ENCODE measurements around the gene ISOC1. TPM values are rescaled to one million over a fixed set of nuclear protein-coding genes. Genes with fewer than 3 reads are reported as not detected.

ISOC1 gene
- total RNA-seq, 1 donor from 2014 or later, result 22.6 TPM

DNA sequence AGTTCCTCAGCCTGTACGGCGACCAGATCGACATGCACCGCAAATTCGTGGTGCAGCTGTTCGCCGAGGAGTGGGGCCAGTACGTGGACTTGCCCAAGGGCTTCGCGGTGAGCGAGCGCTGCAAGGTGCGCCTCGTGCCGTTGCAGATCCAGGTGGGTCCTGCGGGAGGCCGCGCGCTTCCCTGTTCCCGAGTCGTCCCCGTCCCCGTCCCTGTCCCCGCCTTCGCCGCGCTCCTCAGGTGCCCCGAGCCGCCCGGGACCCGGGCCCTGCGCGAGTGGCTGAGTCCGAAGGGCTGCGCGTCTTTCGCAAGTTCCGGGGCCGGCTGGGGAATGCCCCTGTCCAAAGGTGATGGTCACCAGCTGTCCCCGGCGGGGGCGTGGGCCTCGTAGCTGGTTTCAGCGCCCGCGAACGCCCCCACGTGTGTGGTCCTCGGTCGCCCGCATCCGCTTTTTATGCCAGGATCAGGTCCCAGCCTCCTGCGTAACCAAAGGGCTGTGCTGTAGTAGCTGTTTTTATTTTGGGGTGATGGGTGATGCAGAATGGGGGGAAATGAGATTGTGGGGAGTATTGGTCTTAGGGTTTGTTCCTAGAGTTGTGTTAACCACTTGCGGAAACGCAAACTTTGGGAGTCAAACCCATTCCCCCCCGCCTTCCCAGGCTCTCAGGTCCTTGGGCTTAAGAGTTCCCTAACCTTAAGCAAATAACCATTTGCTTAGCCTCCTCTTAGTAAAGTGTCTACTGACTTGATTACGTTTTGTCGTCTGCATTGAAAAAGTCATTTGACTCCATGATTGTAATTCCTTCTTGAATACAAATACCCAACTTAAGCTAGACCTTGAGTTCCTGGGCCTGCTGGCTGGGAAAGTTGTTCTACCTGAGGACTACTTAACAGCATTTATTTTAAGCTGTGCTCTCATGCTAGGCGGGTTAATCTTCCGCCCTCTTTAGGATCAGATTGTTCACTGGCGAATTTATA lies 663 bp downstream of the ISOC1 start:
- peak; percentile 91 for DNase-seq (ENCODE audit: low spot score)

DNA sequence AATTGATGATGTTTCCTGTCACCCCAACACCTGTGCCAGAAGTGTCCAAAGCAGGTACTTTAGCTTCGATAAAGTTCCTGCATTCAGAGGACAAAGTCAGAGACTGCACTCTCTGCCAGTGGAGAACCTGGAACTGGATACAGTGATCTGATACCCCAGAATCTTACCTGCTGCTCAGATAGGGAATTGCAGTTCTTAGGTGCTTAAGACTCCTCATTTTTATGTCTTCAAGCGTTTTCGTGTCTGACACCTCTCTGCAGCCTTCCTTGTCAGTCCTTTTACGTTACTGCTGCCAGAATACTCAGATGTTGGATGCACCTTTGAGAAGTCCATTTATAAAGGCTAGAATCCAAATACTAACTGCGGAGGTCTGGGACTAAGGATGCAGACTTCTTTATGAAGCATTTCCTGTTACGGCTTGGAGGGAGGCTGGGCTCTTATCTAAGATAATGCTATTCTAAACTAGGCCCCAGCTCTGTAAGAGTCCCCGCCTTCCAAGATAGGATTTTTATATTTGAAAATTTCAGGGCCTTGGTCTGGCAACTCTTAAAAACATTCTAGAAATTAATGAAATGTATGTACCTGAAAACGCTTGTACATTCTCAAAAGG lies 1.9 kb downstream of the ISOC1 start:
- DNase-seq (ENCODE audit: low spot score), result no peak

DNA sequence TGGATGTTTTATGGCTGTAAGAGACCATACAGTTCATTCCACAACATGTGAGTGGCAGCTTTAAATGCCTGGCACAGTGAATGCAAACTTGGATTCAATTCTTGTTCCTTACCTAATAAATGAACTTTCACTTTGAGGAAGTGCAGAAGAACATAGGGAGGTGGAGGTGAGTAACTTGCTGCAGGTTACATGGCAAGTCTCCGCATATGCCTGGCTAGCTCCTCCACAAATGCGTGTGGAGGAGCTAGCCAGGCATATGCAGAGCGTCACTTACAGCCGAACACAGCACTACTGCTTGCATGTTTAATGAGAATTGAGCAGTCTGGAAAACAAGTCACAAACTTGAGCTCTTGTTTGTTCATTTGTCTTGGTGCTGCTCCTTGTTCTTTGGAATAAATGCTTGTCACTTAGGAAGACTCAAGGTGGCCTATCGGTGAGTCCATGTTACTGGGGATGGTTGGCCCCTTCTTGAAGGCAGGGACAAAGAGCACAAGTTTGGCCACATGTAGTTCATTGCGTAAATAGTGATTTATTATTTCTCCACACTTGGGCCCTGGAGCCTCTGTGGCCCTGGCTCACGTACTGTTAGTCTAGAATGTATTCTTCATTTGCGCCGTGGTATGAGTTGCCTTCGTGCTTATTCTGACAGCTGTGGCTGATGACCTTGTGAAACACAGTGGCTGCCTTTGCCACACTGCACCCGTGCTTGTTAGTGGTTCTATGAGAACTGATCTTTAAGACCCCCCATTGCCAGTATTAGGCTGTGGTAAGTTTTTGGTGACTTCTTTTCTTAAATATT lies 3.1 kb downstream of the ISOC1 start:
- no peak for DNase-seq (ENCODE audit: low spot score)

DNA sequence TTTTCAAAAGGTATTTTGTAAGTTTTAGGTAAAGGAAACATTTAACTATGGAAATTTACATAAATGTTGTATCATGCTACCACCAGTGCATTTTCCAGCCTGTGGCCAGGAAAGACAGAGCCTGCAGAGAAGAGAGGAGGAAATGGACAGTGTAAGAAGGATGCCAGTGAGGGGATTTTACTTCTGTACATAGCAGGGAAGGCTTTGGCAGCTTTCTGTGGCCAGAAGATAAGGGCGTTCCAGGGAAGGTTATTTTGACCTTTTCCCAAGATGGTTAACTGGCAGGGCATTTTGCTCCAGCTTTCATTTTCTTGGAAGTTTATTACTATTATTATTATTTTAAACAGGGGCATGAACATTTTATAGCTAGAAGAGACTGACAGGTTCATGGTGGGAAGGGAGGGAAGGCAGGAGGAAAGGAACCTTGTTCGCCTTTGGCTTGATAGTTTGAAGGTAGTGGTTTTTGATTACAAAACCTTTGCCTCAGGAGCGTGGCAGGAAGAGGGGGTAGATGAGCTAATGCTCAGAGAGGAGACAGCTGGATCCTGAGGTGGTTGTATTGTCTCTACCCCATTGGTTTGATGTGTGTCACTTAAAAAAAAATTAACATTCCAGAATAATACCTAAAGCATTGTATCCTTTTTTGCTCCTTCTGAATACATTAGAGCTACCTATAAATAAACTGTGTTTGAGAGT lies 4.1 kb downstream of the ISOC1 start:
- no peak for DNase-seq (ENCODE audit: low spot score)

DNA sequence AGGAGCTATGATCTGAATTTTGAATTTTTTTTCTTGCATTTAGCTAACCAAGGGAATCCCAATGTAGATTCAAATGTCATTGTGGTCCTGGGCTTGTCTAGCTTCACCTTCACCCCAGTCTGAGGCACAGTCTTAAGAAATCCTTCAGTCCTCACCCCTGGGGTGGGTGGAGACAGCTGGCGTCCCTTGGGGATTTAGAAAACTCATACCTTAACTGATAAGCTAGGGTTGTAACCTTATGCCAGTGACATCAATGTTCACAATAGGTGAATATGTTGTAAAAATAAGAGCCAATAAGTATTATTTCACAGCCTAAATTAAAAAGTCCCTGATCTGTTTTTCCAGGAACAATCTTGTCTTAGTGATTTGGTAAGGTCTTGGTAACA lies 4.6 kb downstream of the ISOC1 start:
- no peak for DNase-seq (ENCODE audit: low spot score)

DNA sequence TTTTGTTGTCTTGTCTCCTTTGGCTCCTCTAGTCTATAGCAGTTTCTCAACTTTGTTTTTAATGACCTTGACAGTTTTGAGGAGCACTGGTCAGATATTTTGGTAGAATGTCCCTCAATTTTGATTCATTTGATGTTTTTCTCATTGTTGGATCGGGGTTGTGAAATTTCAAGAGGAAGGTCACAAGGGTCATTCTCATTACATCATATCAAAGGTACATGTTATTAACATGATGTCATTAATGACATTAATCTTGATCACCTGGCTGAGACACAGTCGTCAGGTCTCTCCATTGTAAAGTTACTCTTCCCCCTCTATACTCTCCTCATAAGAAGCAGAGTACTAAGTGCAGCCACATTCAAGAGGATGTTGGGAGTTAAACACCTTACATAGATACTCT lies 7.2 kb downstream of the ISOC1 start:
- DNase-seq (ENCODE audit: low spot score), result no peak

DNA sequence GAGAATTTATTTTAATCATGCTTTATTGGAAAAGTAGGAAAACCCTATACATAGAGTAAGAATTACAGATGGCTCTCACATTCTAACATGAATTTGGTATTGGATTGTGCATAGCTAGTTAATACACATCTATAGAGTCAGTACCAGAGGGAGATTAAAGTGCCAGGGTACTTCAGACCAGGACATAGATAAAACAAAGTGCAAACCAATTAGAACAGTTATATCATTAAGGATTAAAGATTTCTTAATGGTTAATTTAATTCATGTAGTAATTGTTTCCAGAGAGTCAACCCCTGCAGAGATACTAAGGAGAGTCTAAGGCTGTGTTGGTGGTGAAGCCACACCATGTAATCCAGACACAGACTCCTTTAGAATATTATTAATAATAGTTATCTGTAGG lies 8.8 kb downstream of the ISOC1 start:
- DNase-seq (ENCODE audit: low spot score), result no peak

DNA sequence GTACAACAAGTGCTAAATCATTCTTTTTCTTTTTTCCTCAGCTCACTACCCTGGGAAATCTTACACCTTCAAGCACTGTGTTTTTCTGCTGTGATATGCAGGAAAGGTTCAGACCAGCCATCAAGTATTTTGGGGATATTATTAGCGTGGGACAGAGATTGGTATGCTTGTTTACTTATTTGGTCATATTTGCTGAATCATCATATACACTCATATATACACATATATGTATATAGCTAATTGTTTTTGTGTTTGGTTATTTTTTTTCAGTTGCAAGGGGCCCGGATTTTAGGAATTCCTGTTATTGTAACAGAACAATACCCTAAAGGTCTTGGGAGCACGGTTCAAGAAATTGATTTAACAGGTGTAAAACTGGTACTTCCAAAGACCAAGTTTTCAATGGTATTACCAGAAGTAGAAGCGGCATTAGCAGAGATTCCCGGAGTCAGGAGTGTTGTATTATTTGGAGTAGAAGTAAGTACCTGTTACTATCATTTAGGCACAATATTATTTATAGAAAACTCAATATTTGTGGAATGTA lies 10.4 kb downstream of the ISOC1 start:
- DNase-seq (ENCODE audit: low spot score), result no peak

DNA sequence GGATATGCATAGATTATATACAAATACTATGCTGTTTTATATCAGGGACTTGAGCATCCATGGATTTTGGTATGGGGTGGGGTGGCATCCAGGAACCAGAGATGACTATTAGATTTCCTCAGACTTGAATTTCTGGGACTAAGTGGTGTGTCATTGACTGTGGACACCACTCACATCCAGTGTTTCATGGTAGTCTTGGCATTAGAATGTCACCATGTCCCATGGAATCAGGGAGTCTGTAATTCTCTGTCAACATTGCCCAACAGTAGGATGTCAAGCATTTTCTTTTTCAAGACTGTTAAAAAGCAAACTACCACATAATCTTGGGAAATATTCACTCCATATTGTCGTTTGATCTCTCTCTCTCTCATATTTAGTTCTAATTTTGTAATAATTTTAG lies 13.1 kb downstream of the ISOC1 start:
- no peak for DNase-seq (ENCODE audit: low spot score)

DNA sequence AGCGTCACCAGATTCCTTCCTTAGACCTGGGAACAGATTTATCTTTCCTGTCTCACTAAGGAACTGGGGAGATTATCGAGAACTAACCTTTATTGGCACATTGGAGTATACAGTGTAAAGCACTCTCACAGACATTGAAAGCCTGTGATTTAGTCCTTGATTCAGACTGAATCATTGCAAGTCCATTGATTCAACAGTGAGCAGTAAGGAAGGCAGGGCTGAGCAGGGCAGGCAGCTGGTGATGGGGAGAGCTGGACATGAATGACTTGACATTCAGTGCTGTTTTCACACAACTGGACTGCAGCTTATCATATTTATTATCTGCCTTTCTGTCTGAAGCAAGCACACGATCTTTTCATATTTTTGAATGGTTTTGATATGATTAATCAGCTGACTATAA lies 16.2 kb downstream of the ISOC1 start:
- DNase-seq (ENCODE audit: low spot score), result no peak

DNA sequence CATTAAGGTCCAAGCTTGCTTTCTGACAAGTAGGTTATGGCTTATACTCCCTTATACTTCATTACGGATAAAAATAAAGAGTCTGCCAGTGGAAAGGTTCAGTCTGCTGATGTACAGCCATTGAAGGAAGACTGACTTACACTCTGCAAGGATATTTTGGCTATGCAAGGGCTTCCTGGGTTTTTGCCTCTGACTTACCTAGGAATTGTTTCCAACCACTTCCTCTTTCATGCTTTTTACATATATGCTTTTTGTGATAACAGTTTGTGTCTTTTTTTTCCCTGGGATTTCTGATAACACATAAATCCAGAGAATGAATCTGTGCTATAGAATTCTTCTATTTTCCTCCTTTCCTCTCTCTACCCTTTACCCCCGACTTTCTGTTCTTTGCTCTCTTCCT lies 16.8 kb downstream of the ISOC1 start:
- DNase-seq (ENCODE audit: low spot score), result no peak

DNA sequence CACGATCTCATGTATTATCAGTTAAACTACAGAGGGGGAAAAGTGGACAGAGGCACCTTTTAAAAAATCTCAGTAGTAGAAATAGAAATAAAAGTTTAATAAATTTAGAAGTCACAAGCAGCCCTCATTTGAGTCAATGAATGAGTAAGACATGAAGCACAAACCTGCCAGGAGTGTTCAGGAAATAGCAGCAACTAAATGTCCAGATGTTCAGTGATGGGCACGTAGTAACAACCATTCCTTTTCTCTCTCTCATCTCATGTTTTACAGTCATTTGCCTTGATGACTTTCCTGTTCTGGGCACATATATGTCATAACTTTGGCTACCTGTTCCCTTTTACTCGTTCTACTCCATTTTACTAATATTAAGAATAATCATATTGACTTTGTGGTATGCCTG lies 17.7 kb downstream of the ISOC1 start:
- DNase-seq (ENCODE audit: low spot score), result no peak

DNA sequence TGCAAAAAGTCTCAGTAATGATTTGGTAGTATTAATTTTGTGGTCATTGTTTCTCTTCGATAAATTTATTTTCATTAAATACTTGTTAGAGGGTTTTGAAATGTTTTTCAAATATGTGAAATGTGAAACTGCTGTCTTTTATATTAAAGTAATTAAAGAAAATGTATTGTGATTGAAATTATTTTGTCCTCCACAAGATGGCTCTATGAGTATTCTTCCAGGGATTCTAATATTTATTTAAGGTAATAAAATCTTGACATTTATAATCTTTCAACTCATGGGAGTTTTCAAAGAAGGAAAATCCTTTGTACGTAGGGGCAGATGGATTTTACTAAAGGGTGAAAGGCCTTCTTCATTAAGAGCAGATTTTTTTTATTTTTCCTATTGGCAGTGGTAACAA lies 19.3 kb downstream of the ISOC1 start:
- DNase-seq (ENCODE audit: low spot score), result no peak

DNA sequence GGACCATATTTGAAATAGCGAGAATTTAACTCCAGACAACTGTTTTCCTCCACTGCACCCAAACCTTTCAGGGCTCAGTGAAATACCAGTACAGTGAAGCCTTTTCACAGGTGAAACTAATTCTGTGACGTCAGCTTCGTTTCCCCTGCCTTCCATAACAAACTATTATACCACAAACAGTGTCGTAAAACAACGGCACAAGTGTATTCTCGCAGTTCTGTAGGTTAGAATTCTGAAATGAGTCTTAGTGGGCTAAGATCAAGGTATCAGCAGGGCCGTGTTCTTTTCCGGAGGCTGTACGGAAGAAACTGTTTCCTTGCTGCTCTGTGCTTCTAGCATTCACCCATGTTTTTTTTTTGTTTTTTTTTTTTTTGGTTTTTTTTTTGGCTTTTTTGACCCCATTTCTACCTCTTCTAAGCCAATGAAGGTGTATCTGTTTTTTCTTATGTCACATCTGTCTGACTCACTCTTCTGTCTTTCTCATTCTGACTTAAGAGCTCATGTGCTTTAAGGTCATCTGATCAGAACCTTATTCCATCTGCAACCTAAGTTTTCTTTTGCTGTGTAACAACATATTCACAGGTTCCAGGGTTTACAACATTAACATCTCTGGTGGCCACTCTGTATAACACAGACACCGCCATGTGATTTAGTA lies 20.1 kb downstream of the ISOC1 start:
- DNase-seq (ENCODE audit: low spot score), result no peak

DNA sequence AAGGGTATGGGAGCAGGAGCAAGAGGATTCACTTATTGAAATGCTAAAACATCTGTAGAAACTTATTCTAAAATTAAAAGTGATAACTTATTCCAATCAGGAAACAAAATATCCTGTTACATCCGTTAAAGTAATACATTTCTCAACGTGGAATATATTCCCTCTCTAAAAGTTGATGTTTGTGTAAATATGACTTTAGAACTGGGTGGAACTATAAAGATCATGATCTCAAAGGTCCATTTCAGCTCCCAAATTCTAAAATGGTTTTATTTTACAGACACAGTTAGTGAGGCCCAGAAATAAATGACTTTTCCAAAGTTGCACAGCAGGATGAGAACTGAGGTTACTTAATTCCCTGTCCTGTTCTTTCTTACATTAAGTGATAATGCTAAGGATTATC lies 21.1 kb downstream of the ISOC1 start:
- no peak for DNase-seq (ENCODE audit: low spot score)

DNA sequence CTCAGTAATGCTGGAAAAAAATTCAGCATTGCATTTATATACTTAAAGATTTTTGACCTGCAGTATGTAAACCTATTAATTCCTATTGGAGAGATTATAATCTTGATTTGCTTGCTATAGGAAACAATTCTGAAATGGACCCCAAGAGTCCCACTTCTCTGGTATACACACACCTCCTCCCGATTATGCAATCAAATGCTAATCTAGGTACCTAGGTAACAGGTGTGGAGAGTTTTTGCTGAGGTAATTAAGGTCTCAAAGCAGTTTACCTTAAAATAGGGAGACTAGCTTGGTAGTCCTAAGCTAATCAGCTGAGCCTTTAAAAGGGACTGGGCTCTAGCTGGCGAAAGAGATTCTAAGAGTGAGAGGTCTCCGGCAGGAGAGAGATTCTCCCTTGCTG lies 22.2 kb downstream of the ISOC1 start:
- no peak for DNase-seq (ENCODE audit: low spot score)

DNA sequence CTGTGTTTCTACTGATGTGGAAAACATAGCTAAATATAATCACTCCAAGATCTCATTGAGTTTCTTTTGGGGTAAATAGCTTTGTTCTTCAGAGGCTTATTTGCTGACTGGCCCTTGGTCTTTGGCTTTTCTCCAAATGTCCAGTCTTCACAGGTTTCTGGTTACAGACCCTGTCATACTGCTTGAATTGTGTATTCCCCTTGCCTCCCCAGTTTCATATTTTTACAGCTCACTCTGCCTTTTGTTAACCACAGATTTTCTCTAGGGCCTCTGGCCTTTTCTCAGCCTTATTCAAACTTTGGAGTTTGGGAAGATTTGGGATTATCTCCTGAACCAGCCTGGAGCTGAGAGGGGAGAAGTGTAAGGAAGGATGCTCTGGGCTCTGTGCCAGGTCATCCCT lies 23.9 kb downstream of the ISOC1 start:
- DNase-seq (ENCODE audit: low spot score), result no peak

DNA sequence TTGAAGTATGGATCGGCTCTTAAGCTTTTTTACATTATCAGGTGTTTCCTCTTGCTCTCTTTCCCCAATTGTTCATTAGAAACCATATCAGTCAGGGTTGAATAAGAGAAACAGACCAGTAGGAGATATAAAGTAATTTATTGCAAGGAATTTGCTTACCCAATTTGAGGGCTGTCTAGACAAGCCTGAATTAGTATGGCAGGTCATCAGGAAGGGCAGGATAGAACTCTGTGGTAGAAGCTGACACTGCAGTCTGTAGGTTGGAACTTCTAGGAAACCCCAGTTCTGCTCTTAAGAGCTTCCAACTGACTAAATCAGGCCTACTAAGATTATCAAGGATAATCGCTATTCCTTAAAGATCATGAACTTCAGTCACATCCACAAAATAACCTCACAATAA lies 24.3 kb downstream of the ISOC1 start:
- DNase-seq (ENCODE audit: low spot score), result no peak

DNA sequence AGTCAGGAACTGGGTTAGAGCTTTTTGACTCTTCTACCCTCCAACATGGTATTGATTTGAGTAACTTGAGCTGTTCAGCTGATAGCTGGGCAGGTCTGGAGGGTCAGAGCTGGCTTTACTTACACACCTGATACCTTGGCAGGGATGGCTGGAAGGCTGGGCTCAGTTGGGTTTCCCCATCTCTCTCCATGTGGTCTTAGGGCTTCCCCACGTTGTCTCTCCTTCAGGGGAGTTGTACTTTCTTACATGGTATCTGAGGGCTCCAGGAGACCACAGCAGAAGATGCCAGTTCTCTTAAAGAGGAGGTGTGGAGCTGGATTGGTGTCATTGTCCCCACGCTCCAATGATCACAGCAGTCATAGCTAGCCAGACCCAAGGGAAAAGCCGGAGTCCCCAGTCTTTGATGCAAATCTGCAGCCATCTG lies 25.6 kb downstream of the ISOC1 start:
- no peak for DNase-seq (ENCODE audit: low spot score)

DNA sequence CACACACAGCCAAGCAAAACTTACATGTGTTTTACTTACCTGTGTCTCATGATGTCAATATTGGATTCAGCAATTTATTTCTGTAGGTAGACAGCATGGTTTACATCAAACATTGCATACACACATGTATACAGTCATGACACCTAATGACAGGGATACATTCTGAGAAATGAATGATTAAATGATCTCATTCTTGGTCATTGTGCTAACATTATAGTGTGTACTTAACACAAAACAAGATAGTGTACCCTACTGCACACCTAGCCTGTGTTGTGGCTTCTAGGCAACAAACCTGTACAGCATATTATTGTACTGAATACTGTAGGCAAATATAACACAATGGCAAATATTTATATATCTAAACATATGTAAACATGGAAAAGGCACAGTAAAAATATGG lies 28.0 kb downstream of the ISOC1 start:
- DNase-seq (ENCODE audit: low spot score), result no peak

DNA sequence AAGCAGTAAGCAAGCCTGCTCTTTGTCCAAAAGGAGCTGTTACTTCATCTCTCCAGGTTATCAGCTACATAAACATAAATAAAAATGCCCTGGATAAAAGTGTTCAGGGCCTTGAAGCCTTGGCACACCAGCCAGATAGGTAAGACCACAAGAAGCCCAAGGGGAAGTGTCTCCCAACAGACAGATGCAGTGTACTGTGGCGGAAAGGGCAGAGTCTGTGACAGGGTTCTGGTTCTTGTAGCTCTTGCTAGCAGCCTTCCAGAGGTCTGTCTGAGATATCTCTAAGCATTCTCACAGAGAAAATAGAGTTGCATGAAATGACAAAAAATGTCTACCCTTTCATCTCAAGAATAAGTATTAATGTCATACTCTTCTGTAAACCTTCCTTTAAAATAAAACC lies 30.1 kb downstream of the ISOC1 start:
- DNase-seq (ENCODE audit: low spot score), result no peak
